ENCODE data around the gene ZMYM4. TPM values are rescaled to one million over a fixed set of nuclear protein-coding genes. Genes with fewer than 3 reads are reported as not detected.
A peak's percentile ranks its signal among the peaks of the same experiment; 100 is the strongest.

ZMYM4 gene
- total and polyA plus RNA-seq, 8 donors: 8.8 to 104 (median 23.7) TPM

- intact Hi-C loops (cut with DNase I; ENCODE audit: low total_unique reads): no loop called here
- Histone ChIP-seq H3K36me3 (peaks cover 2 to 14% (median 9%) of the 10 kb centered on the region in 4 donors), H3K27ac (peak overlapping the region in 2 of 5 donors; percentile 5 to 60), H3K27me3 (no peaks in the 10 kb centered on the region), H3K9me3 (no peaks in the 10 kb centered on the region), H3K4me3 (no peak overlapping the region), H3K4me1 (peaks cover 9 to 31% (median 17%) of the 10 kb centered on the region in 4 donors)
- DNase-seq: no peak
- WGBS, 5 donors: 72 to 82% (median 72%) methylated on average over 9 of the region's 9 CpGs
- TF ChIP-seq POLR2AphosphoS5 (IDR thresholded peaks at IDR 0.05) (no peak), POLR2A (IDR thresholded peaks at IDR 0.05) (no peak), EP300 (IDR thresholded peaks at IDR 0.05) (no peak), CTCF (IDR thresholded peaks at IDR 0.05) (no peak)
Measured at GRCh38 chr1:35287807-35288640, 19.5 kb downstream of the ZMYM4 start.

- peaks cover 9 to 31% (median 17%) of the 10 kb centered on the region in 4 donors for H3K4me1 ChIP-seq
- peaks cover 4 to 21% (median 16%) of the 10 kb centered on the region in 4 donors for H3K36me3 ChIP-seq
- peak overlapping the region in 2 of 5 donors; percentile 5 to 60 for H3K27ac ChIP-seq
- no peaks in the 10 kb centered on the region for H3K27me3 ChIP-seq
- no peak for DNase-seq
- no peak overlapping the region for H3K4me3 ChIP-seq
- H3K9me3 ChIP-seq: no peaks in the 10 kb centered on the region
- intact Hi-C loops (cut with DNase I; ENCODE audit: low total_unique reads): no loop called here
- no peak for TF ChIP-seq CTCF (IDR thresholded peaks at IDR 0.05)
- TF ChIP-seq POLR2AphosphoS5 (IDR thresholded peaks at IDR 0.05): no peak
- TF ChIP-seq EP300 (IDR thresholded peaks at IDR 0.05): no peak
- no peak for TF ChIP-seq POLR2A (IDR thresholded peaks at IDR 0.05)
Measured at GRCh38 chr1:35288761-35289160, 20.3 kb downstream of the ZMYM4 start.

GRCh38 chr1:35290452-35290851 lies 21.9 kb downstream of the ZMYM4 start:
- DNase-seq: no peak
- TF ChIP-seq POLR2A (IDR thresholded peaks at IDR 0.05) (no peak), POLR2AphosphoS5 (IDR thresholded peaks at IDR 0.05) (no peak), CTCF (IDR thresholded peaks at IDR 0.05) (no peak), EP300 (IDR thresholded peaks at IDR 0.05) (no peak)
- Histone ChIP-seq H3K27me3 (no peaks in the 10 kb centered on the region), H3K9me3 (no peaks in the 10 kb centered on the region), H3K36me3 (peaks cover 4 to 24% (median 18%) of the 10 kb centered on the region in 4 donors), H3K4me1 (peaks cover 9 to 31% (median 17%) of the 10 kb centered on the region in 4 donors), H3K27ac (no peak overlapping the region), H3K4me3 (no peak overlapping the region)
- intact Hi-C loops (cut with DNase I; ENCODE audit: low total_unique reads): no loop called here
- WGBS, 5 donors: 42 to 70% (median 67%) methylated on average over 2 of the region's 2 CpGs

GRCh38 chr1:35294809-35295208 lies 26.3 kb downstream of the ZMYM4 start:
- no peaks in the 10 kb centered on the region for H3K9me3 ChIP-seq
- H3K27me3 ChIP-seq: no peaks in the 10 kb centered on the region
- H3K4me3 ChIP-seq: no peak overlapping the region
- intact Hi-C loops (cut with DNase I; ENCODE audit: low total_unique reads): loop anchor here (5.0 kb wide), 1 partner anchor 93 kb away; no protein-coding TSS in a partner anchor
- TF ChIP-seq POLR2AphosphoS5 (IDR thresholded peaks at IDR 0.05) (no peak), POLR2A (IDR thresholded peaks at IDR 0.05) (no peak), EP300 (IDR thresholded peaks at IDR 0.05) (no peak), CTCF (IDR thresholded peaks at IDR 0.05) (no peak)
- DNase-seq: no peak
- WGBS, 5 donors: 88 to 94% (median 92%) methylated on average over 2 of the region's 2 CpGs
- H3K4me1 ChIP-seq: peaks cover 0 to 19% (median 10%) of the 10 kb centered on the region in 4 donors
- H3K36me3 ChIP-seq: peaks cover 4 to 48% (median 39%) of the 10 kb centered on the region in 4 donors
- H3K27ac ChIP-seq: no peak overlapping the region

All from stomach (tissue), 9 donors.